Esophagus (tissue), 2 donors: ENCODE measurements around the gene TFCP2. TPM values are rescaled to one million over a fixed set of nuclear protein-coding genes. Genes with fewer than 3 reads are reported as not detected.

Source experiments
- polyA plus RNA-seq, 2 donors: library from polyadenylated mRNA; stranded (reverse); fragments of 200-250 nt; gene quantifications; one replicate each; pipeline ENCODE4 v1.2.3, GENCODE V29; 2013
- donor health status: healthy with polysubstance abuse.
- donor health status: Bipolar disorder and iron deficiency.

The TFCP2 gene
- polyA plus RNA-seq, 2 donors: 7.6 to 9.6 TPM

Other genes with a start within 250 kb of the TFCP2 start
- gene HIGD1C, start 220.6 kb downstream of the TFCP2 start, polyA plus RNA-seq: not detected
- gene SLC11A2, start 146.8 kb downstream of the TFCP2 start, polyA plus RNA-seq: 10 to 100 TPM; 18.0 to 19.5 TPM
- 10 to 100 TPM; 30.9 to 36.8 TPM for gene LETMD1, start 124.8 kb downstream of the TFCP2 start, polyA plus RNA-seq
- 1 to 10 TPM; 4.8 to 7.3 TPM for gene CSRNP2, start 89.5 kb downstream of the TFCP2 start, polyA plus RNA-seq
- 1 to 10 TPM; 2.5 to 3.6 TPM for gene POU6F1, start 44.9 kb upstream of the TFCP2 start, polyA plus RNA-seq
- 100 to 1,000 TPM in 1 of 2 donors, 10 to 100 TPM in 1; 66.5 to 185 TPM for gene DAZAP2, start 65.7 kb upstream of the TFCP2 start, polyA plus RNA-seq
- 100 to 1,000 TPM in 1 of 2 donors, 10 to 100 TPM in 1; 75.2 to 149 TPM for gene SMAGP, start 97.3 kb upstream of the TFCP2 start, polyA plus RNA-seq
- 1 to 10 TPM; 1.7 to 2.4 TPM for gene BIN2, start 151.0 kb upstream of the TFCP2 start, polyA plus RNA-seq
- gene CELA1, start 173.5 kb upstream of the TFCP2 start, polyA plus RNA-seq: not detected
- 1 to 10 TPM in 1 of 2 donors, under 1 TPM in 1; 0.94 to 1.1 TPM for gene GALNT6, start 218.3 kb upstream of the TFCP2 start, polyA plus RNA-seq